Psoas muscle (tissue), 8 donors: Measurements from ENCODE around the gene CAPZA3. TPM values are rescaled to one million over a fixed set of nuclear protein-coding genes. Genes with fewer than 3 reads are reported as not detected.
"Not testable (repeated sequence)": the region's sequence is repeated elsewhere in the genome, so short reads cannot be mapped to it uniquely, and the experiment has no call there.

Experiments used
- ATAC-seq, 4 donors: fragments of 200-7000 bp; cut with Tn5 transposase; one replicate each; pipeline ENCODE4 v1.9.1; 2020; ENCODE audit warnings: moderate library complexity in 3 of 4, mild to moderate bottlenecking in 2 of 4
- DNase-seq, 2 donors: peaks; one replicate each; pipeline ENCODE4 v3.0.0-alpha.2; 2020
- H3K27ac ChIP-seq: fragments of 200-600 bp; one replicate; pipeline ENCODE4 v1.8.0; 2022
- H3K27me3 ChIP-seq, 3 donors: fragments of 200-600 bp in 1 of 3; one replicate each; pipeline versions ENCODE4 v1.6.1 to v1.8.0; 2013 to 2022; ENCODE audit warnings: low read length in 2 of 3, mild to moderate bottlenecking in 2 of 3, moderate library complexity in 1 of 3; ENCODE audit not compliant: insufficient read depth in 3 of 3
- H3K36me3 ChIP-seq, 2 donors: fragments of 200-600 bp in 1 of 2; one replicate each; pipeline versions ENCODE4 v1.6.1 to v1.8.0; 2013 to 2022; ENCODE audit warnings: low read depth in 1 of 2, mild to moderate bottlenecking in 1 of 2, moderate library complexity in 1 of 2; ENCODE audit not compliant: insufficient read depth in 1 of 2
- H3K4me1 ChIP-seq: fragments of 200-600 bp; one replicate; pipeline ENCODE4 v1.8.0; 2022
- H3K4me3 ChIP-seq: fragments of 200-600 bp; one replicate; pipeline ENCODE4 v1.8.0; 2022; ENCODE audit warnings: mild to moderate bottlenecking
- H3K9me3 ChIP-seq: fragments of 200-600 bp; one replicate; pipeline ENCODE4 v1.8.0; 2022
- CTCF ChIP-seq: fragments of 200-600 bp; IDR thresholded peaks from one replicate; pipeline ENCODE4 v1.8.0; 2022; ENCODE audit warnings: antibody characterized with exemption
- WGBS, 3 donors: extraction: QIAGEN DNeasy Blood & Tissue Kit; methylation state at CpG; one replicate each; pipeline versions ENCODE4 v1.1.6 to v1.1.7; 2013; 5-methylcytosine and 5-hydroxymethylcytosine counted together
- intact Hi-C, 2 donors: fragments of 100-400 bp; cut with DNase I; formaldehyde crosslinking; loops; one replicate each; pipeline versions ENCODE4 v1.11.0 to v1.14.2; 2022
- polyA plus RNA-seq, 3 donors: library from polyadenylated mRNA; stranded (reverse); fragments of 200-250 nt; gene quantifications; one replicate each; pipeline ENCODE4 v1.2.3, GENCODE V29; 2013
- total RNA-seq, 4 donors: library from RNA; stranded (reverse); fragmentation: NEBNext Ultra II Directional in 2 of 4; extraction: Animal tissue kit (Norgen Biotek cat#: 25700) in 2 of 4; gene quantifications; one replicate each; pipeline versions ENCODE4 v1.2.1 to v1.2.4, GENCODE V29; 2021 to 2023
- donor health status: healthy with polysubstance abuse.
- donor health status: DM: no; HTN: no; CAD: no; lungs with moderate emphysema.
- donor health status: Bipolar disorder and iron deficiency.
- donor health status: healthy.
- donor health status: DM: yes; HTN: yes; CAD: no.
- donor health status: DM: no; HTN: no; CAD: no.
- donor health status: DM: no; HTN: no; CAD: no.
- donor health status: DM: yes; HTN: yes; CAD: no.

The CAPZA3 gene
- total and polyA plus RNA-seq, 7 donors, result not detected

- H3K36me3 ChIP-seq, result no peaks in the 10 kb centered on the region
- intact Hi-C loops, result no loop called here
- H3K4me1 ChIP-seq, result no peaks in the 10 kb centered on the region
- DNase-seq (no peak), ATAC-seq (no peak)
- WGBS, 3 donors, result 87 to 100% (median 88%) methylated on average over 1 of the region's 1 CpG
- H3K27ac ChIP-seq, result no peak overlapping the region
- no peak overlapping the region for H3K4me3 ChIP-seq
- no peaks in the 10 kb centered on the region for H3K9me3 ChIP-seq
- TF ChIP-seq CTCF, result no peak
- H3K27me3 ChIP-seq, result no peaks in the 10 kb centered on the region
These were observed 17.4 kb downstream of the CAPZA3 start for GRCh38 chr12:18755341-18755740.

GRCh38 chr12:18766479-18766878, 28.6 kb downstream of the CAPZA3 start:
- intact Hi-C loops, DNase-seq, H3K27ac ChIP-seq, H3K27me3 ChIP-seq, H3K36me3 ChIP-seq, H3K9me3 ChIP-seq, H3K4me1 ChIP-seq, ATAC-seq, H3K4me3 ChIP-seq: not testable (repeated sequence)
- 49 to 86% (median 81%) methylated on average over 1 of the region's 1 CpG for WGBS, 3 donors

DNA sequence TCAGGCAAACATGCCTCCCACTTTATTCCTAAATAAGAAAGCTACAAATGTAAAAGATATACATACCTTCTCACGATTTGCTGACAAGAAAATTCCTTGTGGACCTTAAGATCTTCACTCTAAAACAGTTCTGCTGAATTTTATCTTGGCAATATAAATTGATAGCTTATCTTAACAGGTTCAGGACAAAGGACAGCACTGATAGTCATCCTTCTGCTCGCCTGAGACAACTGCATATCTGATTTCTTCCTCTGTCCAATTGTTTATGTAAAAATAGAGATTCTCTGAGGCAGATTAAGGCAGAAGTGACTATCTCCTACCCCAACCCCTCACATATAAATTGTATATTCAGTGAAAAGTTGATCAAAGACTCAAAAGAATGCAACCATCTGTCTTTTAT, 44.9 kb downstream of the CAPZA3 start:
- Histone ChIP-seq H3K9me3 (peaks cover 2% of the 10 kb centered on the region), H3K4me3 (no peak overlapping the region), H3K4me1 (no peaks in the 10 kb centered on the region), H3K36me3 (no peaks in the 10 kb centered on the region), H3K27me3 (no peaks in the 10 kb centered on the region), H3K27ac (no peak overlapping the region)
- no peak for DNase-seq
- 32 to 48% (median 40%) methylated on average over 2 of the region's 2 CpGs for whole genome bisulfite sequencing, 3 donors
- TF ChIP-seq CTCF, result no peak
- no peak for ATAC-seq
- intact Hi-C loops, result no loop called here

DNA sequence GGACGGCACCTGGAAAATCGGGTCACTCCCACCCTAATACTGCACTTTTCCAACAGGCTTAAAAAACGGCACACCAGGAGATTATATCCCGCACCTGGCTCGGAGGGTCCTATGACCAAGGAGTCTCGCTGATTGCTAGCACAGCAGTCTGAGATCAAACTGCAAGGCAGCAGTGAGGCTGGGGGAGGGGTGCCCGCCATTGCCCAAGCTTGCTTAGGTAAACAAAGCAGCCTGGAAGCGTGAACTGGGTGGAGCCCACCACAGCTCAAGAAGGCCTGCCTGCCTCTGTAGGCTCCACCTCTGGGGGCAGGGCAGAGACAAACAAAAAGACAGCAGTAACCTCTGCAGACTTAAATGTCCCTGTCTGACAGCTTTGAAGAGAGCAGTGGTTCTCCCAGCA, 47.5 kb downstream of the CAPZA3 start:
- H3K4me3 ChIP-seq, H3K27ac ChIP-seq, H3K4me1 ChIP-seq, H3K36me3 ChIP-seq, ATAC-seq, intact Hi-C loops, DNase-seq, H3K9me3 ChIP-seq, H3K27me3 ChIP-seq: not testable (repeated sequence)
- 90 to 91% (median 90%) methylated on average over 8 of the region's 8 CpGs for WGBS, 3 donors

Other genes with a start within 250 kb of the CAPZA3 start
- not detected for gene PLCZ1, start 107 bp upstream of the CAPZA3 start, total RNA-seq
- not detected for gene PLCZ1, start 107 bp upstream of the CAPZA3 start, polyA plus RNA-seq